ENCODE data around the gene NAPB.

DNA sequence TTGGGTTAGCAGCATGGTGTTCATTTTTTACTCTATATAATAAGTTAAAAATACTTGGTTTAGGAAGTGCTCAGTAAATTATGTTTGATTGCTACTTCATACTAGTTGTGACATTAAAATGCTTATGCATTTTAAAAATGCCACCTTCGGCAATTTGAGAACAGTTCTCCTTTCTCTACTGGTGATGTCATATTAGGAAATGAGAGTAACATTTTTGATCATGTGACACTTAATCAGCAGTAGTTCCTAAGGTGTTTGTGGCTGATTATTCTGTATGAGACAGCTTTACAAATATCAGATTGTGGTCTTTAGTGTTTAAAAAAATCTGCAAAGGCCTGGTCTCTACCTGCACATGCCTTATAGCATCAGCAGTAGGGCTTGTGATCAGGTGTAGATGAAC lies 54.9 kb downstream of the NAPB start:
- TF ChIP-seq, protein P1, sequence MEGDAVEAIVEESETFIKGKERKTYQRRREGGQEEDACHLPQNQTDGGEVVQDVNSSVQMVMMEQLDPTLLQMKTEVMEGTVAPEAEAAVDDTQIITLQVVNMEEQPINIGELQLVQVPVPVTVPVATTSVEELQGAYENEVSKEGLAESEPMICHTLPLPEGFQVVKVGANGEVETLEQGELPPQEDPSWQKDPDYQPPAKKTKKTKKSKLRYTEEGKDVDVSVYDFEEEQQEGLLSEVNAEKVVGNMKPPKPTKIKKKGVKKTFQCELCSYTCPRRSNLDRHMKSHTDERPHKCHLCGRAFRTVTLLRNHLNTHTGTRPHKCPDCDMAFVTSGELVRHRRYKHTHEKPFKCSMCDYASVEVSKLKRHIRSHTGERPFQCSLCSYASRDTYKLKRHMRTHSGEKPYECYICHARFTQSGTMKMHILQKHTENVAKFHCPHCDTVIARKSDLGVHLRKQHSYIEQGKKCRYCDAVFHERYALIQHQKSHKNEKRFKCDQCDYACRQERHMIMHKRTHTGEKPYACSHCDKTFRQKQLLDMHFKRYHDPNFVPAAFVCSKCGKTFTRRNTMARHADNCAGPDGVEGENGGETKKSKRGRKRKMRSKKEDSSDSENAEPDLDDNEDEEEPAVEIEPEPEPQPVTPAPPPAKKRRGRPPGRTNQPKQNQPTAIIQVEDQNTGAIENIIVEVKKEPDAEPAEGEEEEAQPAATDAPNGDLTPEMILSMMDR (IDR thresholded peaks at IDR 0.05) = no peak
- TF ChIP-seq POLR2AphosphoS5 (IDR thresholded peaks at IDR 0.05; ENCODE audit: low read depth, low read length) (no peak), TCF7L2 (IDR thresholded peaks at IDR 0.05; ENCODE audit: low read depth, low read length) (no peak)
